Testis (tissue), 3 donors: ENCODE results near the gene ARMC12. TPM values are rescaled to one million over a fixed set of nuclear protein-coding genes. Genes with fewer than 3 reads are reported as not detected.
"Not testable (repeated sequence)": the region's sequence is repeated elsewhere in the genome, so short reads cannot be mapped to it uniquely, and the experiment has no call there.

Experiments used
- DNase-seq: peaks from one replicate; pipeline ENCODE4 v3.0.0-alpha.2; 2019
- H3K27ac ChIP-seq, 2 donors: fragments of 200-600 bp; sonication (generic); one replicate each; pipeline ENCODE4 v1.5.1; 2019
- H3K27me3 ChIP-seq: fragments of 200-600 bp; sonication (generic); one replicate; pipeline ENCODE4 v1.5.1; 2019
- H3K36me3 ChIP-seq: fragments of 200-600 bp; sonication (generic); one replicate; pipeline ENCODE4 v1.5.1; 2017; ENCODE audit warnings: low read depth; ENCODE audit errors: missing control alignments
- H3K4me1 ChIP-seq: fragments of 200-600 bp; sonication (generic); one replicate; pipeline ENCODE4 v1.5.1; 2019
- H3K4me3 ChIP-seq, 2 donors: fragments of 200-600 bp; sonication (generic); one replicate each; pipeline ENCODE4 v1.5.1; 2017 to 2019
- H3K9me3 ChIP-seq: fragments of 200-600 bp; sonication (generic); one replicate; pipeline ENCODE4 v1.5.1; 2017
- CTCF ChIP-seq, 3 experiments: fragments of 450-650 bp in 2 of 3; fragments of 200-600 bp in 1 of 3; sonication (generic) in 1 of 3; IDR thresholded peaks; one replicate each; pipeline ENCODE4 v1.5.1; 2016 to 2019; ENCODE audit warnings: antibody characterized with exemption in 3 of 3, mild to moderate bottlenecking in 2 of 3, moderate library complexity in 1 of 3
- POLR2A ChIP-seq: fragments of 450-650 bp; IDR thresholded peaks from one replicate; pipeline ENCODE4 v1.6.1; 2017; ENCODE audit warnings: antibody characterized with exemption, mild to moderate bottlenecking, moderate library complexity
- WGBS, 2 donors: methylation state at CpG; one replicate each; pipeline ENCODE4 v1.1.5; 2018; 5-methylcytosine and 5-hydroxymethylcytosine counted together
- intact Hi-C: fragments of 100-400 bp; cut with DNase I; formaldehyde crosslinking; loops from one replicate; pipeline ENCODE4 v1.15.1; 2023; ENCODE audit warnings: low total_unique reads
- polyA plus RNA-seq: library from polyadenylated mRNA; stranded (reverse); fragments of 350-450 nt; fragmentation: Illumina TruSeq; extraction: RNeasy Lipid Tissue Mini Kit (QIAGEN cat#74804); gene quantifications from one replicate; pipeline ENCODE4 v1.2.3, GENCODE V29; 2014; ENCODE audit warnings: low read depth, low replicate concordance; ENCODE audit not compliant: insufficient read depth
- total RNA-seq, 2 donors: library from RNA; depleted of rRNA; stranded (reverse); fragments of >200 nt; gene quantifications; one replicate each; pipeline ENCODE4 v1.2.3, GENCODE V29; 2016

Gene ARMC12
- total and polyA plus RNA-seq, 3 donors from 2014 or later = 46.8 to 104 (median 84.9) TPM

- Histone ChIP-seq H3K36me3 (no peaks in the 10 kb centered on the region), H3K27me3 (no peaks in the 10 kb centered on the region), H3K4me1 (peaks cover 62% of the 10 kb centered on the region), H3K9me3 (no peaks in the 10 kb centered on the region), H3K4me3 (no peak overlapping the region), H3K27ac (peak overlapping the region; percentile 97 to 98)
- 81% methylated on average over 8 of the region's 8 CpGs for WGBS, 2 donors
- intact Hi-C loops = loop anchor here (5.0 kb wide), 1 partner anchor 146 kb away; no protein-coding TSS in a partner anchor
- DNase-seq = no peak
- TF ChIP-seq POLR2A = no peak
- TF ChIP-seq CTCF (IDR thresholded peaks at IDR 0.05) = no peak
These were observed 3.2 kb upstream of the ARMC12 start for GRCh38 chr6:35733633-35734032.

GRCh38 chr6:35734319-35734718 is 2.5 kb upstream of the ARMC12 start:
- Histone ChIP-seq H3K27ac (peak overlapping the region in 1 of 2 donors; percentile 97), H3K4me1 (peaks cover 55% of the 10 kb centered on the region)
- WGBS, 2 donors = 86 to 96% methylated on average over 12 of the region's 12 CpGs
- not testable (repeated sequence) for H3K9me3 ChIP-seq, H3K36me3 ChIP-seq, DNase-seq, H3K27me3 ChIP-seq, H3K4me3 ChIP-seq
- intact Hi-C loops = loop anchor here (5.0 kb wide), 1 partner anchor 147 kb away; no protein-coding TSS in a partner anchor

- Histone ChIP-seq H3K9me3 (no peaks in the 10 kb centered on the region), H3K27ac (no peak overlapping the region), H3K36me3 (no peaks in the 10 kb centered on the region), H3K4me1 (peaks cover 47% of the 10 kb centered on the region), H3K4me3 (no peak overlapping the region), H3K27me3 (no peaks in the 10 kb centered on the region)
- TF ChIP-seq POLR2A (no peak), CTCF (IDR thresholded peaks at IDR 0.05) (no peak)
- 80 to 87% methylated on average over 1 to 3 of the region's 3 CpGs for WGBS, 2 donors
- no peak for DNase-seq
- intact Hi-C loops = loop anchor here (5.0 kb wide), 1 partner anchor 213 kb away; no protein-coding TSS in a partner anchor
These were observed 1.4 kb upstream of the ARMC12 start for GRCh38 chr6:35735452-35735851.

- TF ChIP-seq POLR2A (no peak), CTCF (IDR thresholded peaks at IDR 0.05) (peak; percentile 80 to 87 (median 86))
- peaks cover 45% of the 10 kb centered on the region for H3K4me1 ChIP-seq
- no peaks in the 10 kb centered on the region for H3K9me3 ChIP-seq
- H3K27me3 ChIP-seq = no peaks in the 10 kb centered on the region
- intact Hi-C loops = loop anchor here (5.0 kb wide), 1 partner anchor 214 kb away; no protein-coding TSS in a partner anchor
- WGBS, 2 donors = 66 to 78% methylated on average over 7 to 8 of the region's 8 CpGs
- H3K36me3 ChIP-seq = no peaks in the 10 kb centered on the region
- no peak overlapping the region for H3K4me3 ChIP-seq
- peak; percentile 81 for DNase-seq
- no peak overlapping the region for H3K27ac ChIP-seq
These were observed 458 bp upstream of the ARMC12 start for GRCh38 chr6:35736253-35736894.

- no peaks in the 10 kb centered on the region for H3K9me3 ChIP-seq
- H3K36me3 ChIP-seq = no peaks in the 10 kb centered on the region
- WGBS, 2 donors = 63 to 71% methylated on average over 11 to 16 of the region's 16 CpGs
- TF ChIP-seq CTCF (IDR thresholded peaks at IDR 0.05) = peak; percentile 85 to 98 (median 94)
- no peak for TF ChIP-seq POLR2A
- H3K27me3 ChIP-seq = no peaks in the 10 kb centered on the region
- no peak for DNase-seq
- H3K27ac ChIP-seq = no peak overlapping the region
- no peak overlapping the region for H3K4me3 ChIP-seq
- intact Hi-C loops = loop anchor here (5.0 kb wide), 1 partner anchor 215 kb away; no protein-coding TSS in a partner anchor
- peaks cover 37% of the 10 kb centered on the region for H3K4me1 ChIP-seq
These were observed 780 bp downstream of the ARMC12 start for GRCh38 chr6:35737413-35738211.
